Lower lobe of right lung (tissue), 2 donors: ENCODE data around the gene C5orf34. TPM values are rescaled to one million over a fixed set of nuclear protein-coding genes. Genes with fewer than 3 reads are reported as not detected.
"Not testable (repeated sequence)": the region's sequence is repeated elsewhere in the genome, so short reads cannot be mapped to it uniquely, and the experiment has no call there.

Experiments used
- ATAC-seq, 2 donors: fragments of 200-7000 bp; cut with Tn5 transposase; one replicate each; pipeline ENCODE4 v1.9.1; 2020 to 2022; ENCODE audit warnings: mild to moderate bottlenecking in 2 of 2, moderate library complexity in 2 of 2
- DNase-seq: peaks from one replicate; pipeline ENCODE4 v3.0.0-alpha.2; 2020
- H3K27ac ChIP-seq: fragments of 200-600 bp; one replicate; pipeline ENCODE4 v1.8.0; 2022
- H3K27me3 ChIP-seq: fragments of 200-600 bp; one replicate; pipeline ENCODE4 v1.8.0; 2022; ENCODE audit warnings: low read depth
- H3K36me3 ChIP-seq: fragments of 200-600 bp; one replicate; pipeline ENCODE4 v1.8.0; 2022; ENCODE audit warnings: mild to moderate bottlenecking
- H3K4me1 ChIP-seq: fragments of 200-600 bp; one replicate; pipeline ENCODE4 v1.8.0; 2022
- H3K4me3 ChIP-seq: fragments of 200-600 bp; one replicate; pipeline ENCODE4 v1.8.0; 2022; ENCODE audit warnings: mild to moderate bottlenecking
- H3K9me3 ChIP-seq: fragments of 200-600 bp; one replicate; pipeline ENCODE4 v1.8.0; 2022
- intact Hi-C: fragments of 100-400 bp; cut with DNase I; formaldehyde crosslinking; loops from one replicate; pipeline ENCODE4 v1.11.0; 2022
- total RNA-seq: library from RNA; stranded (reverse); fragmentation: NEBNext Ultra II Directional; extraction: Animal tissue kit (Norgen Biotek cat#: 25700); gene quantifications from one replicate; pipeline ENCODE4 v1.2.1, GENCODE V29; 2021
- TF ChIP-seq, protein P1 (sequence below): fragments of 200-600 bp; IDR thresholded peaks from one replicate; pipeline ENCODE4 v1.8.0; 2022; ENCODE audit warnings: antibody characterized with exemption, mild to moderate bottlenecking
- donor health status: DM: no; HTN: yes; CAD: no; lungs with severe emphysema.

The C5orf34 gene
- total RNA-seq, 1 donor from 2014 or later = 1.4 TPM

DNA sequence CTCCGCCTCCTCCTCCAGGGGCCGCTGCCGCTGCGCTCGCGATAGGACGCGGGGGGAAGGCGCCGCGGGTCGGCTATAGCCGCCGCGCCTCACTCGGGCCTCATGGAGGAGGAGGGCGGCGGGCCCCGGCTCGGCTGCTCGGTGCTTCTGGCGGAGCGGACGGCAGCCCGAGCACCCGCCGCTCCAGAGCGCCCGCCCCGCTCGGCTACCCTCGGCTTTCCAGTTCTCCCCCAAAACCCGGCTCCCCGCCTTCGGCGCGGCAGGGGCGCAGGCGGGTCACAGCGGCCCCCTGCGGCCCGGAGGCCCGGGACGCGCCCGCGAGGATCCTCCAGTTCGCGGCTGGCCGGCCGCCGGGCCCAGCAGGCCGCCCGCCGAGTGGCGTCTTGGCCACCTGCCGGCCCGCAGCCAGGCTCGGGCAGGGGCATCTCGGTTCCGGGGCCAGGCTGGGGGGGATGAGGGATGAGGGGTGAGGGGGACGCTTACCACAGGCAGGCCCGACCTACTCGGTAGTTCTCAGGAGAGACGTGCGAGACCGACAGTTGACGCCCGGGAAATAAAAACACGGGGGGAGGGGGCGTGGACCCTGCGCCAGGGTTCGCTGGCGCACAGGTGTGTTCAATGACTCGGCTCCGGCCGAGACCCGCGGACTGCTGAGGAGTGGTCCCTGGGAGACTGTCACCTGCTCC is 42.1 kb upstream of the C5orf34 start, which contains the start of gene PAIP1:
Gene PAIP1 (minus strand): TSS at position 221 of the 686 bp plus-strand sequence. CDS start 231 bp downstream, outside the sequence.
- Histone ChIP-seq H3K9me3 (no peaks in the 10 kb centered on the region), H3K27me3 (no peaks in the 10 kb centered on the region), H3K36me3 (peaks cover 28% of the 10 kb centered on the region), H3K4me3 (peak within 1 kb of the TSS; percentile 75), H3K27ac (peak within 1 kb of the TSS; percentile 95), H3K4me1 (peaks cover 33% of the 10 kb centered on the region)
- ATAC-seq = peak; percentile 97
- peak; percentile 88 for DNase-seq
- TF ChIP-seq, protein P1, sequence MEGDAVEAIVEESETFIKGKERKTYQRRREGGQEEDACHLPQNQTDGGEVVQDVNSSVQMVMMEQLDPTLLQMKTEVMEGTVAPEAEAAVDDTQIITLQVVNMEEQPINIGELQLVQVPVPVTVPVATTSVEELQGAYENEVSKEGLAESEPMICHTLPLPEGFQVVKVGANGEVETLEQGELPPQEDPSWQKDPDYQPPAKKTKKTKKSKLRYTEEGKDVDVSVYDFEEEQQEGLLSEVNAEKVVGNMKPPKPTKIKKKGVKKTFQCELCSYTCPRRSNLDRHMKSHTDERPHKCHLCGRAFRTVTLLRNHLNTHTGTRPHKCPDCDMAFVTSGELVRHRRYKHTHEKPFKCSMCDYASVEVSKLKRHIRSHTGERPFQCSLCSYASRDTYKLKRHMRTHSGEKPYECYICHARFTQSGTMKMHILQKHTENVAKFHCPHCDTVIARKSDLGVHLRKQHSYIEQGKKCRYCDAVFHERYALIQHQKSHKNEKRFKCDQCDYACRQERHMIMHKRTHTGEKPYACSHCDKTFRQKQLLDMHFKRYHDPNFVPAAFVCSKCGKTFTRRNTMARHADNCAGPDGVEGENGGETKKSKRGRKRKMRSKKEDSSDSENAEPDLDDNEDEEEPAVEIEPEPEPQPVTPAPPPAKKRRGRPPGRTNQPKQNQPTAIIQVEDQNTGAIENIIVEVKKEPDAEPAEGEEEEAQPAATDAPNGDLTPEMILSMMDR = peak; percentile 73
- intact Hi-C loops = no loop called here

DNA sequence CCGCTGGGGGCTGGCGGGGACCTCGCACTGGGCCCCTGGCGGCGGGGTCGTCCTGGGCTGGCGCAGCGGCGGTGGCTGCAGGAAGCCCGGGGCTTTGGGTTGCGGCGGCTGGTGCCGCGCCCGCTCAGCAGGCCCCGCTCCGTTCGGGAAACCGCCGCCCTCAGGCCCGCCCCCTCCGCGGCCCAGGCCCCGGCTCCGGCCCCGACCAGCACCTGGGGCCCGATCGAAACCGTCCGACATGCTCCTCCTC is 41.6 kb upstream of the C5orf34 start:
- intact Hi-C loops, DNase-seq, H3K9me3 ChIP-seq, H3K27me3 ChIP-seq: not testable (repeated sequence)
- peak overlapping the region; percentile 95 for H3K27ac ChIP-seq
- peak; percentile 96 to 97 for ATAC-seq
- peak overlapping the region; percentile 75 for H3K4me3 ChIP-seq
- H3K4me1 ChIP-seq = peaks cover 33% of the 10 kb centered on the region
- peaks cover 33% of the 10 kb centered on the region for H3K36me3 ChIP-seq

DNA sequence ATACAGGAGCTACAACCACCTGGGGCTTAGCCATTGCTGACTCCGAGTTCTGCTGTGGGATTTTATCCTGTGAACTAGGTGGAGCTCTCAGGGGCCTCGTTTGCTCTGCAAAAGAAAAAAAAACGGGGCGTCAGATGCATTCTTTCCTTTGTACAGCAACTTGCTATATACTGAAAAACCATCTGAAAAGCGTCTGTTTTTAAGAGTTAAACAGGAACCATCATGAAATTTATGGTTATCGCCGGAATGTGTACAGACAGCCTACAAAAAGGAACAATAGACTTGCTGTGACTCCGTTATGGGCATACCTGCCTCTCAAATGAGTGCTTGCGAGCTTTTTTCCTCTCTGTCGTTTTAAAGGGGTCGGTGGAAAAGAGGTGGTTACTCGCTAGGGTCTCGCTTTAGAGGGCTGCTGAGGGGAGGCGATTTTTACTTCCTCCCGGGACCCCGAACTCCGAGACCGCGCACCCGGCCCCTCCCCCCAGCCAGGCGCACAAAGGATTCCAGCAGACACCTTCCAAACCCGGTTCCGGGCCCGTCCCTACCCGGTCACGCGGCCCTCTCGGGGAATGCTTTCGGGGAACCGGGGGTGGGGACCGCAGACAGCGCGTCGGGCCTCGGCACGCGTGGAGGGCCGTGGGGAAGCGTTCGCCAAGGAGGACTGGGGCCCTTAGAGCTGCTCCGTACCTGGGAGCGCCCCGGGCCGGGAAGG is 41.1 kb upstream of the C5orf34 start:
- intact Hi-C loops = no loop called here
- Histone ChIP-seq H3K4me3 (peak overlapping the region; percentile 75), H3K36me3 (peaks cover 37% of the 10 kb centered on the region), H3K27ac (peak overlapping the region; percentile 95), H3K4me1 (peaks cover 35% of the 10 kb centered on the region), H3K9me3 (no peaks in the 10 kb centered on the region), H3K27me3 (no peaks in the 10 kb centered on the region)
- TF ChIP-seq, protein P1 = no peak
- DNase-seq (peak; percentile 75), ATAC-seq (peak; percentile 66 to 67)

DNA sequence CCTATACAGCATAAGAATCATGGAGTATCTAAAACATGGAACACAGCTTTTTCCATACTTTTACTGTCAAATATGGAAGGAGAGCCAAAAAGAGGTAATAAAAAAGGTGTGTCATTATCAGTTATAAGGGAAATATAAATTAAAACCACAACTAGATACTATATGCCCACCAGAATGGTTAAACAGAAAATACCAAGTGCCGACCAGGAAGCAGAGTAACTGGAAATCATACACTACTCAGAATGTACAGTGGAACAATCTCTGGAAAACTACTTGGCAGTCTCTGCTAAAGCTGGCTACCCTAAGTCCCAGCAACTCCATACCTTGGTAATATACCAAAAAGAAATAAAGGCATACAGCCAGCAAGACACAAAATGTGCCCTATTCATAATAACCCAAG is 39.5 kb upstream of the C5orf34 start:
- H3K4me1 ChIP-seq = peaks cover 38% of the 10 kb centered on the region
- no peak overlapping the region for H3K4me3 ChIP-seq

DNA sequence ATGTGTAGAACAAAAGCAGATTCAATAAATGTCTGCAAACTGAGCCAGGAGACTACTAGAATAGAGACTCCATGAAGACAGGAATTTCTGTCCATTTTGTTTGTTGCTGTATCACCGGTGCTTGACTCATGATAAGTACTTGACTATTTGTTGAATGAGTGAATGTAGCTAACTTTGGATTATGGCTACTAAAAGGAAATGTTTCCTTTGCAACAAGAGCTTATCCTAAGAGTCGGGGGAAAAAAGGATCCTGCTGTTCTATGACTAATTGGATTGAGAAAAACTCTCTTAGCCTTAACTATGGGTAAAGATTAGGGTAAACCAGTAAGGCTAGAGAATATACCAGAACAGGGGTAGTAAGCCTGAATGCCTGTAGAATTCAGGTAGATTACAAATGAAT is 38.4 kb upstream of the C5orf34 start:
- Histone ChIP-seq H3K4me3 (no peak overlapping the region), H3K9me3 (no peaks in the 10 kb centered on the region), H3K36me3 (peaks cover 62% of the 10 kb centered on the region), H3K4me1 (peaks cover 38% of the 10 kb centered on the region), H3K27ac (no peak overlapping the region), H3K27me3 (no peaks in the 10 kb centered on the region)
- DNase-seq = no peak
- intact Hi-C loops = no loop called here
- no peak for ATAC-seq
- TF ChIP-seq, protein P1 = no peak

More for the DNA sequence above, 39.5 kb upstream of the C5orf34 start:
- no peak for ATAC-seq
- no peak for DNase-seq
- intact Hi-C loops = no loop called here
- Histone ChIP-seq H3K27me3 (no peaks in the 10 kb centered on the region), H3K36me3 (peaks cover 53% of the 10 kb centered on the region), H3K9me3 (no peaks in the 10 kb centered on the region), H3K27ac (no peak overlapping the region)
- TF ChIP-seq, protein P1 = no peak

DNA sequence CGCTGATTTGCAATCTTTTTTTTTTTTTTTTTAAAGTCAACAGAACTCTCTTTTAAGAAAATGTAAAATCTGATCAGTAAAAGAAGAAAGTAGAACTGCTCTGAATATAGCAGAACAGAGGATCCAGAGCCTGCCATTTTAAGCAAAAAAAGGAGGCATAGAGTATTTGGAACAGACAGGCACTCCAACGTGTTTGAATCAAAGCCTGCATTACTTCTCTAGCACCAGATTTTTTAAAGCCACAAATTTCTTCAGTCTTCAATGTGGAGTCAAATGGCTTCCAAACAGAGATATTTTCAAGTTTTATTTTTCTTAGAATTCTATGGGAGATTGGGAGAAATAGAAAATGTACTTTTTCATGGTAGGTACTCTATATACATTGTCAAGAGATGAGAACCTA is 36.8 kb upstream of the C5orf34 start:
- Histone ChIP-seq H3K9me3 (no peaks in the 10 kb centered on the region), H3K36me3 (peaks cover 75% of the 10 kb centered on the region), H3K4me3 (no peak overlapping the region), H3K27ac (no peak overlapping the region), H3K27me3 (no peaks in the 10 kb centered on the region), H3K4me1 (peaks cover 38% of the 10 kb centered on the region)
- TF ChIP-seq, protein P1 = no peak
- DNase-seq = no peak
- ATAC-seq = no peak
- intact Hi-C loops = no loop called here

DNA sequence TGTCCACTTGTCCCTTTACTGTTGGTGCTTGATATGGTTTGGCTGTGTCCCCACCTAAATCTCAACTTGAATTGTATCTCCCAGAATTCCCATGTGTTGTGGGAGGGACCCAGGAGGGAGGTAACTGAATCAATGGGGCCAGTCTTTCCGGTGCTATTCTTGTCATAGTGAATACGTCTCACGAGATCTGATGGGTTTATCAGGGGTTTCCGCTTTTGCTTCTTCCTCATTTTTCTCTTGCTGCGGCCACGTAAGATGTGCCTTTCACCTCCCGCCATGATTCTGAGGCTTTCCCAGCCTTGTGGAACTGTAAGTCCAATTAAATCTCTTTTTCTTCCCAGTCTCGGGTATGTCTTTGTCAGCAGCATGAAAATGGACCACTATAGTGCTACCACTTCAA is 34.3 kb upstream of the C5orf34 start:
- H3K27ac ChIP-seq, DNase-seq, ATAC-seq, H3K27me3 ChIP-seq, H3K9me3 ChIP-seq, intact Hi-C loops, H3K4me3 ChIP-seq: not testable (repeated sequence)
- H3K4me1 ChIP-seq = peaks cover 21% of the 10 kb centered on the region
- peaks cover 92% of the 10 kb centered on the region for H3K36me3 ChIP-seq
